OCI-LY7 (cell line): ENCODE results near the gene TEX2.

ENCODE experiments used
- EZH2phosphoT487 ChIP-seq: fragments of 200-600 bp; sonication (generic); IDR thresholded peaks from 2 replicates; pipeline ENCODE4 v1.6.1; 2018; ENCODE audit warnings: low read depth, borderline replicate concordance, mild to moderate bottlenecking, mixed run types, antibody characterized with exemption, low read length, moderate library complexity, mixed read lengths
- TF ChIP-seq, protein P1 (sequence below): fragments of 200-600 bp; sonication (generic); conservative IDR thresholded peaks from 2 replicates; pipeline ENCODE4 v1.5.1; 2014; ENCODE audit warnings: mild to moderate bottlenecking, antibody characterized with exemption, low read length, moderate library complexity, mixed read lengths

DNA sequence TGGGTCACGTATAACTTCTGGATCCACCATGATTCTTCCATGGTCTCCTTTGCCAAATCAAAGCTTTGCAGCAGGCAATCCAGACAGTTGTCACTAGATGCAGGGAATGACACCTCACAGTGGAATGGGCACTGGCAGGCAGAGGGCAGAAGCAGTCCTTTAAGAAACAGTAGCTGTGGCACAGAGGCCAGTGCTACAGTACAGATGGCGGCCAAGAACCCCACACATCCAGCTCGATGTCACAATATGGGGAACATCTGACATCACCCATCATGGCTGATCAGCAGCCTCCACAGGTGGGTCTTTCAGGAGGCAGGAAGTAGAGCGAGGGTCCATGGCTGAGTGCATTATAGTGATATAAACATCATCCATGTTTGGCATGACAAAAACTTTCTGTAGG lies 114.4 kb downstream of the TEX2 start:
- TF ChIP-seq, protein P1, sequence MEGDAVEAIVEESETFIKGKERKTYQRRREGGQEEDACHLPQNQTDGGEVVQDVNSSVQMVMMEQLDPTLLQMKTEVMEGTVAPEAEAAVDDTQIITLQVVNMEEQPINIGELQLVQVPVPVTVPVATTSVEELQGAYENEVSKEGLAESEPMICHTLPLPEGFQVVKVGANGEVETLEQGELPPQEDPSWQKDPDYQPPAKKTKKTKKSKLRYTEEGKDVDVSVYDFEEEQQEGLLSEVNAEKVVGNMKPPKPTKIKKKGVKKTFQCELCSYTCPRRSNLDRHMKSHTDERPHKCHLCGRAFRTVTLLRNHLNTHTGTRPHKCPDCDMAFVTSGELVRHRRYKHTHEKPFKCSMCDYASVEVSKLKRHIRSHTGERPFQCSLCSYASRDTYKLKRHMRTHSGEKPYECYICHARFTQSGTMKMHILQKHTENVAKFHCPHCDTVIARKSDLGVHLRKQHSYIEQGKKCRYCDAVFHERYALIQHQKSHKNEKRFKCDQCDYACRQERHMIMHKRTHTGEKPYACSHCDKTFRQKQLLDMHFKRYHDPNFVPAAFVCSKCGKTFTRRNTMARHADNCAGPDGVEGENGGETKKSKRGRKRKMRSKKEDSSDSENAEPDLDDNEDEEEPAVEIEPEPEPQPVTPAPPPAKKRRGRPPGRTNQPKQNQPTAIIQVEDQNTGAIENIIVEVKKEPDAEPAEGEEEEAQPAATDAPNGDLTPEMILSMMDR = no peak
- no peak for TF ChIP-seq EZH2phosphoT487
